K562 (cell line): ENCODE measurements around the gene NUDT2. TPM values are rescaled to one million over a fixed set of nuclear protein-coding genes. Genes with fewer than 3 reads are reported as not detected.

ENCODE experiments used
- ATAC-seq: fragments of 200-7000 bp; cut with Tn5 transposase; 3 replicates; pipeline ENCODE4 v1.9.1; 2020; ENCODE audit warnings: moderate library complexity
- BruUV-seq: library from RNA; stranded (reverse); fragments of 400-500 nt; replicated peaks from 2 replicates; lab custom pipeline; 2021; lab: Mats Ljungman, UMichigan
- CTCF ChIA-PET: fragments of 300-600 bp; formaldehyde crosslinking; extraction: SDS; loops from one replicate; lab custom pipeline; 2021; ENCODE audit warnings: low intra/inter-chr PET ratio; lab: Yijun Ruan, JAX
- POLR2A ChIA-PET: fragments of 300-600, 350-650 bp; sonication (Branson Sonifier 250); formaldehyde crosslinking; extraction: SDS; loops from one replicate; lab custom pipeline; 2021; ENCODE audit warnings: antibody characterized with exemption, inconsistent platforms; lab: Yijun Ruan, JAX
- DNase-seq, 4 experiments: peaks; one replicate each; pipeline versions ENCODE4 v3.0.0 to v3.0.0-alpha.2; 2011 to 2018; ENCODE audit warnings: low spot score in 3 of 4, mixed read lengths in 3 of 4; ENCODE audit errors: extremely low read depth in 1 of 4
- FAIRE-seq: peaks from 2 replicates; lab custom pipeline; 2011; peaks lifted over from hg19 to GRCh38; lab: Jason Lieb, UNC
- H2AFZ ChIP-seq: 2 replicates; pipeline ENCODE4 v1.6.0; 2011; ENCODE audit warnings: low read depth, low read length, control low read depth, inconsistent platforms
- H3K27ac ChIP-seq: fragments of 200-600 bp; 3 replicates; pipeline ENCODE4 v1.8.0; 2011; ENCODE audit warnings: low read depth, mild to moderate bottlenecking, control low read depth, inconsistent platforms, low read length, moderate library complexity, mixed read lengths; ENCODE audit errors: extremely low read depth
- H3K27me3 ChIP-seq, 2 experiments: fragments of 300-600 bp in 1 of 2; 2 replicates in 1 of 2; 3 replicates in 1 of 2; pipeline versions ENCODE4 v1.6.0 to v1.8.0; 2011; ENCODE audit warnings: inconsistent platforms in 2 of 2, low read length in 2 of 2, mild to moderate bottlenecking in 1 of 2, mixed read lengths in 1 of 2, moderate library complexity in 1 of 2; ENCODE audit not compliant: control insufficient read depth in 2 of 2, insufficient read depth in 2 of 2
- H3K36me3 ChIP-seq: fragments of 300-600 bp; 3 replicates; pipeline ENCODE4 v1.8.0; 2011; ENCODE audit warnings: mild to moderate bottlenecking, low read length, inconsistent platforms; ENCODE audit not compliant: control insufficient read depth, insufficient read depth
- H3K4me1 ChIP-seq, 2 experiments: fragments of 200-600 bp in 1 of 2; replicated peaks in 1 of 2; 2 replicates in 1 of 2; 3 replicates in 1 of 2; pipeline versions ENCODE4 v1.5.1 to v1.8.0; 2011; ENCODE audit warnings: inconsistent platforms in 2 of 2, low read length in 2 of 2, mild to moderate bottlenecking in 1 of 2, mixed read lengths in 1 of 2, moderate library complexity in 1 of 2; ENCODE audit not compliant: control insufficient read depth in 2 of 2, insufficient read depth in 2 of 2
- H3K4me2 ChIP-seq: 2 replicates; pipeline ENCODE4 v1.6.1; 2011; ENCODE audit warnings: low read length, control low read depth, inconsistent platforms, mixed read lengths; ENCODE audit not compliant: insufficient read depth
- H3K4me3 ChIP-seq: fragments of 200-600 bp; sonication (generic), shearing (Covaris generic); 2 replicates; pipeline ENCODE4 v1.5.1; 2016; ENCODE audit warnings: control low read depth, inconsistent platforms
- H3K79me2 ChIP-seq: fragments of 200-600 bp; 3 replicates; pipeline ENCODE4 v1.8.0; 2011; ENCODE audit warnings: low read length, inconsistent platforms; ENCODE audit not compliant: control insufficient read depth, insufficient read depth
- H3K9ac ChIP-seq, 2 experiments: 2 replicates each; pipeline versions ENCODE4 v1.6.0 to v1.6.1; 2011; ENCODE audit warnings: low read depth in 2 of 2, low read length in 2 of 2, control low read depth in 1 of 2, inconsistent platforms in 1 of 2, mild to moderate bottlenecking in 1 of 2, mixed read lengths in 1 of 2; ENCODE audit not compliant: insufficient read depth in 1 of 2
- H3K9me1 ChIP-seq: one replicate; pipeline ENCODE4 v1.6.0; 2011; ENCODE audit warnings: inconsistent platforms, mild to moderate bottlenecking, low read length, moderate library complexity; ENCODE audit not compliant: control insufficient read depth, insufficient read depth
- H3K9me3 ChIP-seq: replicated peaks from 2 replicates; pipeline ENCODE4 v1.5.1; 2011; ENCODE audit warnings: low read depth, low read length, inconsistent platforms; ENCODE audit not compliant: control insufficient read depth, insufficient read depth
- H4K20me1 ChIP-seq: replicated peaks from 2 replicates; pipeline ENCODE4 v1.6.1; 2011; ENCODE audit warnings: low read length, inconsistent platforms, mixed read lengths; ENCODE audit not compliant: control insufficient read depth, insufficient read depth
- CUX1 ChIP-seq: fragments of 200-800 bp; sonication (Bioruptor generic); IDR thresholded peaks from 2 replicates; pipeline ENCODE4 v1.6.1; 2016; ENCODE audit warnings: missing genetic modification characterization, missing compliant biosample characterization
- E2F5 ChIP-seq: sonication (generic); formaldehyde crosslinking; IDR thresholded peaks from 2 replicates; pipeline ENCODE4 v1.8.0; 2022; ENCODE audit warnings: mild to moderate bottlenecking, missing genetic modification reagents
- MECOM ChIP-seq: fragments of 250-450 bp; sonication (Bioruptor Pico); IDR thresholded peaks from 2 replicates; pipeline ENCODE4 v1.8.0; 2022; ENCODE audit warnings: inconsistent platforms
- RAD21 ChIP-seq, 2 experiments: fragments of 250-450 bp in 1 of 2; fragments of 450-650 bp in 1 of 2; sonication (Bioruptor Pico) in 1 of 2; formaldehyde crosslinking in 1 of 2; IDR thresholded peaks in 1 of 2; conservative IDR thresholded peaks in 1 of 2; 2 replicates each; pipeline versions ENCODE4 v1.4.0 to v1.8.0; 2020 to 2022; ENCODE audit warnings: mild to moderate bottlenecking in 2 of 2, moderate library complexity in 1 of 2
- SPI1 ChIP-seq: IDR thresholded peaks from 2 replicates; pipeline ENCODE4 v1.6.1; 2011; ENCODE audit warnings: low read depth, low read length, control low read depth, borderline replicate concordance
- TRIM28 ChIP-seq: fragments of 450-650 bp; IDR thresholded peaks from 2 replicates; pipeline ENCODE4 v1.6.1; 2017
- WHSC1 ChIP-seq: IDR thresholded peaks from one replicate; pipeline ENCODE4 v1.6.1; 2012; ENCODE audit warnings: low read length, control low read depth, inconsistent platforms
- ZFX ChIP-seq: sonication (generic); formaldehyde crosslinking; IDR thresholded peaks from 2 replicates; pipeline ENCODE4 v1.8.0; 2022; ENCODE audit warnings: mild to moderate bottlenecking, missing genetic modification reagents, moderate library complexity
- ZKSCAN1 ChIP-seq: fragments of 150-350 bp; IDR thresholded peaks from 2 replicates; pipeline ENCODE4 v1.6.1; 2016; ENCODE audit warnings: low read depth, low read length
- ZNF23 ChIP-seq: fragments of 250-450 bp; sonication (Bioruptor Pico); IDR thresholded peaks from 2 replicates; pipeline ENCODE4 v1.4.0; 2020; ENCODE audit warnings: mild to moderate bottlenecking
- ZNF347 ChIP-seq: fragments of 450-650 bp; formaldehyde crosslinking; IDR thresholded peaks from 2 replicates; pipeline ENCODE4 v1.4.0; 2020; ENCODE audit warnings: low read depth, mild to moderate bottlenecking, moderate library complexity
- ZNF584 ChIP-seq: fragments of 200-800 bp; sonication (Bioruptor generic); IDR thresholded peaks from 2 replicates; pipeline ENCODE4 v1.6.1; 2016; ENCODE audit warnings: low read depth, mild to moderate bottlenecking, missing genetic modification characterization, missing compliant biosample characterization
- ZNF589 ChIP-seq: fragments of 200-800 bp; sonication (Bioruptor generic); IDR thresholded peaks from 2 replicates; pipeline ENCODE4 v1.6.1; 2016; ENCODE audit warnings: low read depth, missing genetic modification characterization, missing compliant biosample characterization
- WGBS: fragments of 100-300 bp; shearing (Covaris generic); methylation state at CpG from one replicate; pipeline ENCODE4 v1.1.6; 2016; ENCODE audit warnings: low coverage, mixed read lengths; ENCODE audit not compliant: insufficient coverage; ENCODE audit errors: missing lambda C conversion rate; 5-methylcytosine and 5-hydroxymethylcytosine counted together
- in situ Hi-C: fragments of 300-500 bp; cut with MboI; formaldehyde crosslinking; loops from 4 replicates; pipeline ENCODE4 v1.15.0; 2018; ENCODE audit warnings: inconsistent platforms, mixed read lengths
- intact Hi-C: fragments of 100-400 bp; cut with micrococcal nuclease; formaldehyde crosslinking; loops from 2 replicates; pipeline ENCODE4 v1.14.2; 2022
- polyA plus RNA-seq, 8 experiments: library from polyadenylated mRNA; depleted of rRNA in 4 of 8; stranded (reverse) in 5 of 8; unstranded in 3 of 8; fragments of >200 nt; fragmentation: Nextera tagmentation in 2 of 8; fragmentation: Illumina TruSeq in 1 of 8; extraction: Ambion mirVana in 2 of 8; extraction: Trizol in 1 of 8; gene quantifications; 2 replicates each; pipeline versions ENCODE4 v1.2.1 to v1.2.3, GENCODE V29; 2011 to 2014; ENCODE audit warnings: inconsistent platforms in 1 of 8, missing spikeins in 1 of 8
- total RNA-seq, 7 experiments: library from RNA; depleted of rRNA in 6 of 7; stranded (reverse); fragments of >200 nt in 6 of 7; fragmentation: Illumina TruSeq in 2 of 7; extraction: Trizol in 2 of 7; gene quantifications; 2 replicates each; pipeline versions ENCODE4 v1.2.1 to v1.2.3, GENCODE V29; 2011 to 2021; ENCODE audit warnings: low replicate concordance in 1 of 7

The NUDT2 gene
- total and polyA plus RNA-seq, 9 of the 15 experiments (the other 6 are each of a cell fraction or from before 2014, with no cell fraction given) = 11.5 to 28.1 (median 19.0) TPM

- H3K4me2 ChIP-seq = no peak overlapping the region
- no peaks in the 10 kb centered on the region for H3K36me3 ChIP-seq
- ATAC-seq (no peak), FAIRE-seq (no peak), DNase-seq (no peak)
- TF ChIP-seq ZNF347 (CRISPR knock-in tag) (no peak), MECOM (no peak), CUX1 (CRISPR knock-in tag) (no peak), RAD21 (CRISPR knock-in tag; conservative IDR thresholded peaks at IDR 0.05 in 1 of 2, IDR thresholded peaks at IDR 0.05 in 1 of 2) (no peak), ZFX (CRISPR knock-in tag) (no peak), ZNF23 (no peak), SPI1 (no peak), WHSC1 (no peak), ZNF584 (CRISPR knock-in tag) (no peak), E2F5 (no peak), ZKSCAN1 (no peak), ZNF589 (CRISPR knock-in tag) (no peak), TRIM28 (no peak)
- no peak overlapping the region for H3K27ac ChIP-seq
- in situ Hi-C loops (no loop called here), intact Hi-C loops (no loop called here)
- H3K4me3 ChIP-seq = no peak overlapping the region
- ChIA-PET POLR2A (no interaction called here), CTCF (no interaction called here)
- no peaks in the 10 kb centered on the region for H3K79me2 ChIP-seq
- 25% methylated on average over 5 of the region's 5 CpGs for WGBS
- no peaks in the 10 kb centered on the region for H3K9me3 ChIP-seq
- BruUV-seq = no TSS peak
- no peaks in the 10 kb centered on the region for H3K27me3 ChIP-seq
- no peak overlapping the region for H2AFZ ChIP-seq
- no peaks in the 10 kb centered on the region for H4K20me1 ChIP-seq
- H3K9me1 ChIP-seq = no peaks in the 10 kb centered on the region
- peaks cover 1 to 25% of the 10 kb centered on the region in 2 experiments; a peak in 4 of 5 replicates for H3K4me1 ChIP-seq
- no peak overlapping the region for H3K9ac ChIP-seq
Observed at GRCh38 chr9:34374905-34375552, 45.7 kb downstream of the NUDT2 start.
